Osteocyte (in vitro differentiated cells): Measurements from ENCODE around the gene SENP1. TPM values are rescaled to one million over a fixed set of nuclear protein-coding genes. Genes with fewer than 3 reads are reported as not detected.

Experiments used
- DNase-seq: peaks from one replicate; pipeline ENCODE4 v3.0.0; 2021; ENCODE audit warnings: mixed read lengths; ENCODE audit not compliant: unreplicated experiment; ENCODE audit errors: extremely low spot score
- H3K27ac Mint-ChIP-seq: one replicate; pipeline ENCODE4 v1.8.0; 2021; ENCODE audit warnings: mild to moderate bottlenecking, mixed read lengths; ENCODE audit not compliant: unreplicated experiment
- H3K27me3 Mint-ChIP-seq: one replicate; pipeline ENCODE4 v1.8.0; 2021; ENCODE audit warnings: mixed read lengths; ENCODE audit not compliant: unreplicated experiment
- H3K36me3 Mint-ChIP-seq: one replicate; pipeline ENCODE4 v1.8.0; 2021; ENCODE audit warnings: mixed read lengths; ENCODE audit not compliant: unreplicated experiment
- H3K4me1 Mint-ChIP-seq: one replicate; pipeline ENCODE4 v1.8.0; 2021; ENCODE audit warnings: mixed read lengths; ENCODE audit not compliant: unreplicated experiment
- H3K4me3 Mint-ChIP-seq: one replicate; pipeline ENCODE4 v1.8.0; 2021; ENCODE audit warnings: mild to moderate bottlenecking, moderate library complexity, mixed read lengths; ENCODE audit not compliant: unreplicated experiment
- H3K9me3 Mint-ChIP-seq: one replicate; pipeline ENCODE4 v1.8.0; 2021; ENCODE audit warnings: mixed read lengths; ENCODE audit not compliant: unreplicated experiment
- CTCF ChIP-seq: fragments of 200-600 bp; sonication (generic); IDR thresholded peaks from 2 replicates; pipeline ENCODE4 v1.5.0; 2021; ENCODE audit warnings: antibody characterized with exemption, mild to moderate bottlenecking, moderate library complexity
- total RNA-seq: library from RNA; stranded (reverse); gene quantifications from 2 replicates; pipeline ENCODE4 v1.2.1, GENCODE V29; 2021

SENP1 gene
- total RNA-seq, 1 donor from 2014 or later, result 25.6 TPM

DNA sequence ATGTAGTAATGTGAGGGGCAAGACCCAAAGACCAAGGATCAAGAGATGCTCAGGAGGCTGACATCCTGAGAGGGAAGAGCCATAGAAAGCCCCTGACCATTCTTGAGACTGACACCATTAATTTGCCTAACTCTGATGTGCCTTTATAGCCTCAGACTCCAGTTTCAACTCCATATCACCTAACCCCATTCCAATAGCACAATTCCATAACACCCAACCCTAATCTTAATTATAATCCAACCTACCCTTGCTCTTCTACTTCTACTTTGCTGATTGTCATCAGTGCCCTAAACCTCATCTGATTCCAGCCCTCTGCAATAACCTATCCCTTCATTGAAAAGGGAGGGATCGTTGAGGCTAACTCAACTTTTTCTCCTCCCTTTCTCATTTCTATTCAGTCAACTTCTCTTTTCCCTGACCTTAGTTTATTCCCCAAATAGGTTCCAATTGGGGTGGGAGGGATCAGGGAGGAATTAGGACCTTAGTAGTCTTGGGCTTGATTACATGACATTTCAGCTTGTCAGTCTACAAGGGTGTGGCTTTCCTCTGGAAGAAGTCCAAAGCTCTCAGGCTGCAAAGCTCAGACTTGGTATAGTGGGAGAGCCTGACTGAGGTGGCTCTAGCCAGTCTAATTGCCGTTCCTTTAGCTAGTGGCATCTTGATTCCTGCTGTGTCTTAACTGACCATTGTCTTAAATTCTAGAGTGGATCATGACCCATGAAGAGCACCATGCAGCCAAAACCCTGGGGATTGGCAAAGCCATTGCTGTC is 16.4 kb upstream of the SENP1 start:
- Mint-ChIP-seq H3K9me3 (no peaks in the 10 kb centered on the region), H3K4me1 (peaks cover 24% of the 10 kb centered on the region), H3K4me3 (no peak overlapping the region), H3K36me3 (peaks cover 24% of the 10 kb centered on the region), H3K27me3 (peaks cover 3% of the 10 kb centered on the region), H3K27ac (no peak overlapping the region)
- DNase-seq, result no peak
- TF ChIP-seq CTCF, result no peak

DNA sequence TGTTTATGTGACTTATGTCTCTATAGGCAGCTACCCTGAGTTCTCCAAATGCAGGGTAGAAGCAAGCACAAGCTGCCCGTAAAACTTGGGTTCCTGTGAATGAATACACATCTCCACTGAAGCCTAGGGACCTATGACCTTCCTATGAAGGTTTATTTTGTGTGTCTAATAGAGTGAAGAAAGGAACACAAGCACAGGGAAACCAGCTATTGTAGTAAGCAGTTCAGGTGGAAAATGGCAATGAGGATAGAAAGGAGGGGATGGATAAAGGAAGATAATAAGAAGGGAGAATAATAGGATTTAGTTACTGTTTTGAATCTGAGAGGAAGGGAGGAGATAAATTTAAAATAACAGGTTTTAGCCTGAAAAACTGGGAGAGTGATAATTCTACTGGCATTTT is 15.6 kb upstream of the SENP1 start:
- Mint-ChIP-seq H3K4me3 (no peak overlapping the region), H3K36me3 (peaks cover 22% of the 10 kb centered on the region), H3K27ac (no peak overlapping the region), H3K27me3 (peaks cover 8% of the 10 kb centered on the region), H3K4me1 (peaks cover 24% of the 10 kb centered on the region), H3K9me3 (no peaks in the 10 kb centered on the region)
- TF ChIP-seq CTCF, result no peak
- no peak for DNase-seq

DNA sequence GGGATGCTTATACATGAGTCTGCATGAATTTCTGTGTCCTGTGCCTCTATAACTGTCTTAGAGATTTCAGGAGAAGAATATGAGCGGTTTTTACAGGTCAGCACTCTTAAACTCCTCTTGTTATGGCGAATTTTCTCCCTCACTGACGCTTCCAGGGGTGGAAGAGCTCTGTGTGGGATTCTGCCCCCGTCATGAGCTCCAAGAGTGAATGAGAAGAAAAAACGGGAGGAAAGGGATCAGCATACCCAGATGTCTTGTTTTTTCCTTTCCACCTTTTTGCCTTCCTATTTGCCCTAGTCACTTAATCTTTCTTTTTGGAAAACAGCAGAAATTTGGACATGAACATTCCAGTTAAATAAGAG is 13.9 kb upstream of the SENP1 start:
- no peak for DNase-seq
- H3K36me3 Mint-ChIP-seq, result peaks cover 15% of the 10 kb centered on the region
- peaks cover 14% of the 10 kb centered on the region for H3K27me3 Mint-ChIP-seq
- peak overlapping the region; percentile 91 for H3K27ac Mint-ChIP-seq
- peak overlapping the region; percentile 99 for H3K4me3 Mint-ChIP-seq
- H3K4me1 Mint-ChIP-seq, result peaks cover 24% of the 10 kb centered on the region
- H3K9me3 Mint-ChIP-seq, result no peaks in the 10 kb centered on the region
- no peak for TF ChIP-seq CTCF

DNA sequence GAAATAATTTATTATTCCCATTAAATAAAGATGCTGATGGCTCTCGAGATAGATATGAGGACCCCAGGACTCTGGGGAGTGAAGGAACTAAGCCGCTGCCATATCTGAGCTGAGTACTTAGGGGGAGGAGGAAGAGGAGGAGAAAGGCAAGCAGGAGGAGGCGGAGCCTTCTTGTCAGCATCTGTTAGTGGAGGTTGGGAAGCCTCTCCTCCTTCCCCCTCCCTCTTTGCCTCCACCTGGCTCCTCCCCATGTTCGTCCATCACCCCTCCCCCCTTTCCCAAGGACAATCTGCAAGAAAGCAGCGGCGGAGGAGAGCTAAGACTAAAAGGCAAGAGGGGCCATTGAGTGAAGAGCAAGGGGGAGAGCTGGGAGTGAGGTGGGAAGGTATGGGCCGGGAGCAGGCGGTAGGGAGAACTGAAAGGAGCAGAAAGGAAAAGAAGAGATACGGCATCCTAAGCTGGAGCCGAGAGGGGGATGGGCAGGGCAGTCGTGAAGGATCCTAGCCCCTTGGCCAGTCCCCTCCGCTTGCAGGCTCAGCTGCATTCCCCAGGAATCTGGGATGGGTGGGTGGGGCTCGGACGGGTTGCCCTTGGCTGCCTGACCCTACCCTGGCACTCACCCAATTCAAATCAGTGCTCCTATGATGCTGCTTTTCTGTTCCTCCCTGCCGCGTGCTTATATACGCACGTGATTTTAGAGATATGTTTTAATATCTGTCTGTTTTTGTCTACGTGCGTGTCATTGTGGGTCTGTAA is 13.4 kb upstream of the SENP1 start, which contains the start of gene PFKM:
PFKM (plus strand) TSS at position 287 of the 756 bp plus-strand sequence. CDS start 3,411 bp downstream, outside the sequence.
- Mint-ChIP-seq H3K36me3 (peaks cover 11% of the 10 kb centered on the region), H3K9me3 (no peaks in the 10 kb centered on the region), H3K4me3 (peak within 1 kb of the TSS; percentile 99), H3K27me3 (peaks cover 14% of the 10 kb centered on the region), H3K27ac (peak within 1 kb of the TSS; percentile 91), H3K4me1 (peaks cover 20% of the 10 kb centered on the region)
- peak; percentile 88 for DNase-seq
- TF ChIP-seq CTCF, result no peak

DNA sequence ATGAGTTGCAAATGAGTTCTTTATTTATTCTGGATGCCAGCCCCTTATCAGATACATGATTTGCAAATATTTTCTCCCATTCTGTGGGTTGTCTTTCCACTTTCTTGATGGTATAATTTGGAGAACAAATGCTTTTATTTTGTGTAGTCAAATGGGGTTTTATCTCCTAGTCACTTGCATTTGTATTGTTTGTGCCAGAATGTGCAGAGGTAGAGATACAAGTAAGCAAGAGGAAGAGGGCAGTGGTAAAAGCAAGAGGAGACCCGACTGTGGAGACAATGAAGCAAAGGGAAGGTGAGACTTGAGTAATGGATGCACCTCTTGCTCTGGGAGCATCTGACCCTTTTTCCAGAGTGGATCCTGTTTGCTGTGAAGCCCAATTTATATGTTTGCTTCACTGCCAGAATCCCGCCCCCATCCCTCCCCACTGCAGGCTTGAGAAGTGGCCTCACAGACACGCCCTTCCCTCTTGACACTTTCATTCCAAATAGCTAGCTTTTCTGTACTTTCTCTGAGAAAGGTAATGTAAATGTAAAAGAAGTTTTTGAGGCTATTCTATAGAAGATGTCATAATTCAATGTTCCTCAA is 12.5 kb upstream of the SENP1 start:
- TF ChIP-seq CTCF, result no peak
- Mint-ChIP-seq H3K27ac (peak overlapping the region; percentile 91), H3K27me3 (peaks cover 14% of the 10 kb centered on the region), H3K9me3 (no peaks in the 10 kb centered on the region), H3K4me1 (peaks cover 19% of the 10 kb centered on the region), H3K4me3 (peak overlapping the region; percentile 99), H3K36me3 (peaks cover 6% of the 10 kb centered on the region)
- no peak for DNase-seq
